Activated B cell treated with CpG ODN at 0.5 μM for 24 hours (primary cell): ENCODE data around the gene FAHD1. TPM values are rescaled to one million over a fixed set of nuclear protein-coding genes. Genes with fewer than 3 reads are reported as not detected.

Experiments used
- ATAC-seq: fragments of 200-7000 bp; cut with Tn5 transposase; one replicate; pipeline ENCODE4 v1.10.0; 2021; ENCODE audit warnings: low read depth, mild to moderate bottlenecking, moderate library complexity
- CTCF ChIA-PET: fragments of 350-600 bp; sonication (Branson Sonifier 250); formaldehyde crosslinking; loops from one replicate; lab custom pipeline; 2021; ENCODE audit warnings: antibody characterized with exemption; lab: Charles Lee
- POLR2A ChIA-PET: fragments of 350-600 bp; sonication (Branson Sonifier 250); formaldehyde crosslinking; loops from one replicate; lab custom pipeline; 2021; ENCODE audit warnings: antibody characterized with exemption; lab: Charles Lee
- DNase-seq: peaks from one replicate; pipeline ENCODE4 v3.0.0; 2022
- H3K27ac Mint-ChIP-seq: one replicate; pipeline ENCODE4 v1.8.0; 2020; ENCODE audit warnings: mixed read lengths
- H3K27me3 Mint-ChIP-seq: one replicate; pipeline ENCODE4 v1.8.0; 2021; ENCODE audit warnings: mixed read lengths
- H3K36me3 Mint-ChIP-seq: one replicate; pipeline ENCODE4 v1.8.0; 2021; ENCODE audit warnings: low read depth, mixed read lengths
- H3K4me1 Mint-ChIP-seq: one replicate; pipeline ENCODE4 v1.8.0; 2021; ENCODE audit warnings: mixed read lengths
- H3K4me3 Mint-ChIP-seq: one replicate; pipeline ENCODE4 v1.8.0; 2020; ENCODE audit warnings: mild to moderate bottlenecking, mixed read lengths
- H3K9me3 Mint-ChIP-seq: one replicate; pipeline ENCODE4 v1.8.0; 2020; ENCODE audit warnings: mixed read lengths
- CTCF ChIP-seq: fragments of 200-600 bp; IDR thresholded peaks from one replicate; pipeline ENCODE4 v1.8.0; 2022; ENCODE audit warnings: antibody characterized with exemption, mild to moderate bottlenecking
- intact Hi-C: fragments of 100-400 bp; cut with micrococcal nuclease; formaldehyde crosslinking; loops from one replicate; pipeline ENCODE4 v1.15.1; 2024
- total RNA-seq: library from RNA; stranded (reverse); gene quantifications from 2 replicates; pipeline ENCODE4 v1.2.3, GENCODE V29; 2022

Gene FAHD1
- total RNA-seq, 1 donor from 2014 or later, result 10.2 TPM

- Mint-ChIP-seq H3K4me3 (no peak overlapping the region), H3K27me3 (no peaks in the 10 kb centered on the region), H3K9me3 (no peaks in the 10 kb centered on the region), H3K36me3 (peaks cover 23% of the 10 kb centered on the region), H3K4me1 (peaks cover 15% of the 10 kb centered on the region), H3K27ac (no peak overlapping the region)
- ChIA-PET POLR2A (no interaction called here), CTCF (no interaction called here)
- intact Hi-C loops, result no loop called here
- DNase-seq, result no peak
- no peak for ATAC-seq
- no peak for TF ChIP-seq CTCF
Observed at GRCh38 chr16:1787056-1787321, 40.0 kb upstream of the FAHD1 start.

GRCh38 chr16:1787322-1788094 lies 39.5 kb upstream of the FAHD1 start:
- Mint-ChIP-seq H3K4me1 (peaks cover 14% of the 10 kb centered on the region), H3K27ac (no peak overlapping the region), H3K36me3 (peaks cover 23% of the 10 kb centered on the region), H3K27me3 (no peaks in the 10 kb centered on the region), H3K4me3 (no peak overlapping the region), H3K9me3 (no peaks in the 10 kb centered on the region)
- no peak for TF ChIP-seq CTCF
- ATAC-seq (no peak), DNase-seq (no peak)
- intact Hi-C loops, result no loop called here
- ChIA-PET POLR2A (no interaction called here), CTCF (no interaction called here)

GRCh38 chr16:1788095-1788707 lies 38.8 kb upstream of the FAHD1 start:
- ChIA-PET POLR2A (no interaction called here), CTCF (no interaction called here)
- Mint-ChIP-seq H3K4me1 (peaks cover 10% of the 10 kb centered on the region), H3K9me3 (no peaks in the 10 kb centered on the region), H3K27ac (no peak overlapping the region), H3K36me3 (peaks cover 23% of the 10 kb centered on the region), H3K27me3 (no peaks in the 10 kb centered on the region), H3K4me3 (no peak overlapping the region)
- no peak for ATAC-seq
- intact Hi-C loops, result no loop called here
- DNase-seq, result no peak
- no peak for TF ChIP-seq CTCF

- DNase-seq (no peak), ATAC-seq (no peak)
- CTCF ChIA-PET, result no interaction called here
- peaks cover 5% of the 10 kb centered on the region for H3K4me1 Mint-ChIP-seq
- POLR2A ChIA-PET, result no interaction called here
- no peaks in the 10 kb centered on the region for H3K9me3 Mint-ChIP-seq
- no peak overlapping the region for H3K4me3 Mint-ChIP-seq
- H3K27me3 Mint-ChIP-seq, result no peaks in the 10 kb centered on the region
- H3K27ac Mint-ChIP-seq, result no peak overlapping the region
- intact Hi-C loops, result no loop called here
- H3K36me3 Mint-ChIP-seq, result peaks cover 23% of the 10 kb centered on the region
- TF ChIP-seq CTCF, result no peak
Observed at GRCh38 chr16:1788708-1789100, 38.3 kb upstream of the FAHD1 start.

- TF ChIP-seq CTCF, result no peak
- Mint-ChIP-seq H3K4me3 (no peak overlapping the region), H3K9me3 (no peaks in the 10 kb centered on the region), H3K27me3 (no peaks in the 10 kb centered on the region), H3K27ac (no peak overlapping the region), H3K36me3 (peaks cover 23% of the 10 kb centered on the region), H3K4me1 (peaks cover 2% of the 10 kb centered on the region)
- intact Hi-C loops, result no loop called here
- POLR2A ChIA-PET, result no interaction called here
- no peak for DNase-seq
- no peak for ATAC-seq
- CTCF ChIA-PET, result no interaction called here
Observed at GRCh38 chr16:1789643-1790045, 37.4 kb upstream of the FAHD1 start.
